ENCODE data around the gene NAT9. TPM values are rescaled to one million over a fixed set of nuclear protein-coding genes. Genes with fewer than 3 reads are reported as not detected.

Gene NAT9
- total and polyA plus RNA-seq, 11 donors: 7.9 to 36.6 (median 18.2) TPM

DNA sequence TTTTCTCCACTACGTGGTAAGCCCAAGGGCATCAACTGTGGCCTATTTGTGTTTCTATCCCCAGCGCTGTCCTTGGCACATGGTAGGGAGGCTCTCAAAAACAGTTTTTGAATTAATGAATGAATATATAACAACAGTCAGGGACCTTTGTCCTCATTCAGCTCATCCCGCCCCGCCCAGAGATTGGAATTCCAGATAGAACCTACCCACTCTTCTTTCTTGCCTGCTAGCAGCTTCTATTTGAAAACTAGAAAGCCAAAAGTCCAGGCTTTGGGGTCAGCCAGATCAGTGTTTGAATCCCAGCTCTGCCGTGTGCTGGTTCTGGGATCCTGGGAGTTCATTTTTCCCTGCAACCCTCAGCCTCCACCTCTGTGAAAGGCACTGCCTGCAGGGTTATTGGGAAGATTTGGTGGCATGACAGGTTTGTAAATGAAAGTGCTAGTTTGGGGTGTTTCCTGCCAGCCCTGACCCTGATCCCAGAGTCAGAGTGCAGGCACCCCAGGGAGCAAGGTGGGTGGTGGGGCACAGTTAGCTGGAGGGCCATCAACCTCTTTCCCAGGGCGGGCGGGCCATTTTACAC lies 23.2 kb downstream of the NAT9 start:
- Histone ChIP-seq H3K36me3 (no peaks in the 10 kb centered on the region), H3K4me3 (peak overlapping the region in 1 of 12 donors; percentile 96), H3K27ac (no peak overlapping the region), H3K4me1 (peaks cover 5 to 77% (median 36%) of the 10 kb centered on the region in 12 donors), H3K27me3 (no peaks in the 10 kb centered on the region), H3K9me3 (no peaks in the 10 kb centered on the region)
- ATAC-seq (no peak), DNase-seq (no peak)
- 87 to 94% (median 91%) methylated on average over 7 of the region's 7 CpGs for WGBS, 4 donors
- TF ChIP-seq, protein P1, sequence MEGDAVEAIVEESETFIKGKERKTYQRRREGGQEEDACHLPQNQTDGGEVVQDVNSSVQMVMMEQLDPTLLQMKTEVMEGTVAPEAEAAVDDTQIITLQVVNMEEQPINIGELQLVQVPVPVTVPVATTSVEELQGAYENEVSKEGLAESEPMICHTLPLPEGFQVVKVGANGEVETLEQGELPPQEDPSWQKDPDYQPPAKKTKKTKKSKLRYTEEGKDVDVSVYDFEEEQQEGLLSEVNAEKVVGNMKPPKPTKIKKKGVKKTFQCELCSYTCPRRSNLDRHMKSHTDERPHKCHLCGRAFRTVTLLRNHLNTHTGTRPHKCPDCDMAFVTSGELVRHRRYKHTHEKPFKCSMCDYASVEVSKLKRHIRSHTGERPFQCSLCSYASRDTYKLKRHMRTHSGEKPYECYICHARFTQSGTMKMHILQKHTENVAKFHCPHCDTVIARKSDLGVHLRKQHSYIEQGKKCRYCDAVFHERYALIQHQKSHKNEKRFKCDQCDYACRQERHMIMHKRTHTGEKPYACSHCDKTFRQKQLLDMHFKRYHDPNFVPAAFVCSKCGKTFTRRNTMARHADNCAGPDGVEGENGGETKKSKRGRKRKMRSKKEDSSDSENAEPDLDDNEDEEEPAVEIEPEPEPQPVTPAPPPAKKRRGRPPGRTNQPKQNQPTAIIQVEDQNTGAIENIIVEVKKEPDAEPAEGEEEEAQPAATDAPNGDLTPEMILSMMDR (IDR thresholded peaks at IDR 0.05): no peak
- no peak for TF ChIP-seq POLR2A (IDR thresholded peaks at IDR 0.05)
- intact Hi-C loops (cut with DNase I): loop anchor here in 1 of 10 donors (2.0 kb wide), 1 partner anchor 14 kb away; no protein-coding TSS in a partner anchor

DNA sequence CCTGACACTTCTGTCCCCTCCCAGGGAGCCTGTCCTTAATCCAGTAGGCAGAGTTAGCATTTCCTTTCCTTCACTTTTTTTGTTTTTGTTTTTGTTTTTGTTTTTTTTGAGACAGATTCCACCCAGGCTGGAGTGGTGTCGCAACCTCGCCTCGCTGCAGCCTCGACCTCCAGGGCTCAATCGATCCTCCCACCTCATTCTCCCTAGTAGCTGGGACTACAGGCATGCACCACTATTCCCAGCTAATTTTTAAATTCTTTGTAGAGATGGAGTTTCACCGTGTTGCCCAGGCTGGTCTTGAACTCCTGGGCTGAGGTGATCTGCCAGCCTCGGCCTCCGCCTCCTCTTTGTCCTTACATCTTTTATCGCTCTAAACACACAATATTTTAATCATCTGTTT lies 23.7 kb downstream of the NAT9 start:
- no peak for TF ChIP-seq POLR2A (IDR thresholded peaks at IDR 0.05)
- TF ChIP-seq, protein P1 (IDR thresholded peaks at IDR 0.05): no peak
- 90 to 93% (median 91%) methylated on average over 9 of the region's 9 CpGs for WGBS, 4 donors
- peak overlapping the region in 1 of 12 donors; percentile 59 for H3K27ac ChIP-seq

DNA sequence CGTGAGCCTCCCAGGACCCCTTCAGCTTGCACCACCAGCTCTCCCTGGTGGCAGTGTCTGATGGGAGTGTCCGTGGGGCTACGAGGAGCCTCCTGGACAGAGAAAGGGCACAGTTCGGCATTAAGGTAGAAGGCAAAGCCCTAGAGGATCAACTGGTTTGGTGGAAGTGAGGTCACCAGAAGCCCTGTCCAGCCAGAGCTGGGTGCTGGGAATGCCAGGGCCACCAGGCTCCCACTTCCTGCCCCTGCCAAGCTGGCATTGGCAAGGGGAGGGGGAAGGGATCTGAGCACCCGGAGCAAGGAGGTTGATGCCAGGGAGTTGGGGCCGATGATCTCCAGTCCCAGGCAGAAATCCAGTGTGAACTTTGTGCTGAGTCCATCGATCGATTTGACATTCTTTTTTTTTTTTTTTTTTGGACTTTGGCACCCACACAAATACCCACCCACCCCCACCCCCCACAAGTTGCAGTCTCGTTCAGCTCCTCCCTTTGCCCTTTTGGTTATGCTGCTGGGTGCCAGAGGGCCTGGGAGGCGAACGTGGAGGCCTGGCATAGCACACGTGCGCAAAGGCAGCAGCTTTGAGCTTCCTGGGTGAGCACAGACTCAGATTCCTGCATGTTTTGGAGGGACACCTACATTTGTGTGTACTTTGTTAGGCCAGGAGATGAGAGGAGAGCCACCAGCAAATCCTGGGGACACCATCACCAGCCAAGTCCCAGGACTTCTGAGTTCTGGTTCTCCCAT lies 25.6 kb downstream of the NAT9 start:
- Histone ChIP-seq H3K4me3 (peak overlapping the region in 10 of 12 donors; percentile 72 to 100 (median 96)), H3K4me1 (peaks cover 2 to 79% (median 30%) of the 10 kb centered on the region in 12 donors), H3K27me3 (no peaks in the 10 kb centered on the region), H3K27ac (peak overlapping the region in 9 of 12 donors; percentile 13 to 92 (median 84)), H3K36me3 (no peaks in the 10 kb centered on the region), H3K9me3 (no peaks in the 10 kb centered on the region)
- WGBS, 4 donors: 58 to 71% (median 64%) methylated on average over 12 to 13 of the region's 13 CpGs
- TF ChIP-seq POLR2A (IDR thresholded peaks at IDR 0.05): no peak
- TF ChIP-seq, protein P1 (IDR thresholded peaks at IDR 0.05): no peak
- peak in 1 of 4 donors; percentile 9 for ATAC-seq
- DNase-seq: peak in 2 of 5 donors; percentile 48 to 67
- intact Hi-C loops (cut with DNase I): no loop called here

More for the DNA sequence above, 23.7 kb downstream of the NAT9 start:
- peak overlapping the region in 2 of 12 donors; percentile 96 to 100 for H3K4me3 ChIP-seq
- ATAC-seq (no peak), DNase-seq (no peak)
- no peaks in the 10 kb centered on the region for H3K36me3 ChIP-seq
- no peaks in the 10 kb centered on the region for H3K27me3 ChIP-seq
- intact Hi-C loops (cut with DNase I): loop anchor here in 1 of 10 donors (2.0 kb wide), 1 partner anchor 14 kb away; no protein-coding TSS in a partner anchor
- peaks cover 5 to 77% (median 36%) of the 10 kb centered on the region in 12 donors for H3K4me1 ChIP-seq
- no peaks in the 10 kb centered on the region for H3K9me3 ChIP-seq

DNA sequence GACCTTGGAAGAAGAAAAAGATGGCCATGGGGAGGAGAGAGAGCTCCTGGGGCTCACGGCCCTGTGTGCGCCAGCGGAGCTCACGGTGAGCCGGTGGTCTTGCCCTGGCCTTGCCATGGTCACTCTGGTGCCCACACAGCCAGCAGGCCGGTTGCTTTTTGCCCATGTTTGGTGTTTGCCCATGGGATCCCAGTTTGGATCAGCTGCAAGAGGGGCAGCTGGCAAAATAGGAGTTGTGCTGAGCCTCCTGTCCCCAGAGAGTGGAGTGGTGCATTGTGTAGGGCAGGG lies 26.2 kb downstream of the NAT9 start:
- H3K27ac ChIP-seq: peak overlapping the region in 10 of 12 donors; percentile 13 to 92 (median 84)

More for the DNA sequence above, 26.2 kb downstream of the NAT9 start:
- TF ChIP-seq POLR2A (IDR thresholded peaks at IDR 0.05): no peak
- TF ChIP-seq, protein P1 (IDR thresholded peaks at IDR 0.05): no peak
- no peaks in the 10 kb centered on the region for H3K9me3 ChIP-seq
- H3K27me3 ChIP-seq: no peaks in the 10 kb centered on the region
- intact Hi-C loops (cut with DNase I): no loop called here
- DNase-seq (no peak), ATAC-seq (no peak)
- peak overlapping the region; percentile 69 to 100 (median 95) for H3K4me3 ChIP-seq
- no peaks in the 10 kb centered on the region for H3K36me3 ChIP-seq
- peaks cover 2 to 79% (median 32%) of the 10 kb centered on the region in 12 donors for H3K4me1 ChIP-seq
- 70 to 78% (median 76%) methylated on average over 6 of the region's 6 CpGs for whole genome bisulfite sequencing, 4 donors
